ENCODE measurements around the gene TAAR1.
"Not testable (repeated sequence)": the region's sequence is repeated elsewhere in the genome, so short reads cannot be mapped to it uniquely, and the experiment has no call there.

TAAR1 gene

DNA sequence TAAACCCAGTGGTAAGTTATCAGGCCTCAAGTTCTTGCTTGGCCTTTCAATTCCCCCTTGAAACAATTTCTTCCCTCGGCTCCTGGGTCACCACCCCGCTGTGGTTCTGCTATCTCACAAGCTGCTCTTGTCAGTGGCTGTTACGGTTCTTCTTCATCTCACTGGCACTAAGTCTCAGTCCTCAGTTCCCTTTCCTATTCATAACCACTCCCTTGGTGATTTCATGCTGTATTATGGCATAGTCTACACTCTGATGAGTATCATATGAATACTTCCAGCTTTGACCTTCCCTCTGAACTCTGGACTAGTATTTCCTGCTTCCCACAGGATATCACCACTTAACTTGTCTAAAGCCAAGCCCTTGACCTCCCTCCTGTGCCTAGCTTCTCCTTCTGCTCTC is 7.9 kb downstream of the TAAR1 start:
- DNase-seq: no peak

DNA sequence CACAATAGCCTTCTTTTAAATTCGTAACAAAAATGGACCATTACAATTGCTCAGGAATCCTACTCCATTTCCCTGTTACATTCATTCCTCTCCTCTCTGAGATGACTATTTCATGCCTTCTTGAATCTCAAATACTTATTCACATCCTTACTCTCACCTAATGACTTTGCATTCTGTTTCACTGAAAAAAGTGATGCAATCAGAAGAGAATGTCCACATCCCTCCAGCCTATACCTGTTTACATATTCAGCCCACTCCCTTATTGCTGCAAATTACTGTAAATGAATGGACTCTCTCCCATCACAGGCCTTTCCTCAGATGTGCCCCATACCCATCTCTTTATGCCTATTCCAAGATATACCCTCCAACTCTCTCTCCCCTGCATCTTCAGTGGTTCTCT is 8.6 kb downstream of the TAAR1 start:
- DNase-seq: no peak

DNA sequence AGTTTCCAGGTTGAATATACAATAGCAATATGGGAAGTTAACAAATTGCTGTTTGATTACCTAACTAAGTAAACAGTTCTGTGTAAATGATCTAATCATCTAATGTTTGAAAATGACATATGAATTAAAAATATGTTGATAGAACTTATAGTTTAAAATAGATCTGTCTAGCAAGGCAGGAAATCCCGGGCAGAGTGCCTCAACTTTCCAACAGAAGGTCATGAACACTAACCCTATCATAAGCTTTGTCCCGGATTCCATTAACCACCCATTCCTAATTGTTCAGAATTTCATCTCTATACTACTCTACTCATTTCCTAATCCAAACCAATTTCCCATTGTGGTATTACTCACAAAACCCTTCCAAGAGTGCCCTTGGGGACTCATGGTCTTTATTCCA is 10.2 kb downstream of the TAAR1 start:
- no peak for DNase-seq

- DNase-seq: peak in 1 of 2 experiments; percentile 5
These were observed 10.6 kb downstream of the TAAR1 start for GRCh38 chr6:132648356-132648755.

GRCh38 chr6:132643547-132643946 is 15.4 kb downstream of the TAAR1 start:
- no peak for DNase-seq

- DNase-seq: not testable (repeated sequence)
These were observed 21.8 kb downstream of the TAAR1 start for GRCh38 chr6:132637135-132637534.

DNA sequence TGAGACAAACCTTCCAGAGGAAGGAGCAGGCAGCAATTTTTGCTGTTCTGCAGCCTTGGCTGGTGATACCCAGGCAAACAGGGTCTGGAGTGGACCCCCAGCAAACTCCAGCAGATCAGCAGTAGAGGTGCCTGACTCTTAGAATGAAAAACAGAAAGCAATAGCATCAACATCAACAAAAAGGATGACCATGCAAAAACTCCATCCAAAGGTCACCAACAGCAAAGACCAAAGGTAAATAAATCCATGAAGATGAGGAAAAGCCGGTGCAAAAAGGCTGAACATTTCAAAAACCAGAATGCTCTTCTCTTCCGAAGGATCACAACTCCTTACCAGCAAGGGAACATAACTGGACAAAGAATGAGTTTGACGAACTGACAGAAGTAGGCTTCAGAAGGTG is 23.1 kb downstream of the TAAR1 start:
- not testable (repeated sequence) for DNase-seq

GRCh38 chr6:132635288-132635687 is 23.7 kb downstream of the TAAR1 start:
- not testable (repeated sequence) for DNase-seq

DNA sequence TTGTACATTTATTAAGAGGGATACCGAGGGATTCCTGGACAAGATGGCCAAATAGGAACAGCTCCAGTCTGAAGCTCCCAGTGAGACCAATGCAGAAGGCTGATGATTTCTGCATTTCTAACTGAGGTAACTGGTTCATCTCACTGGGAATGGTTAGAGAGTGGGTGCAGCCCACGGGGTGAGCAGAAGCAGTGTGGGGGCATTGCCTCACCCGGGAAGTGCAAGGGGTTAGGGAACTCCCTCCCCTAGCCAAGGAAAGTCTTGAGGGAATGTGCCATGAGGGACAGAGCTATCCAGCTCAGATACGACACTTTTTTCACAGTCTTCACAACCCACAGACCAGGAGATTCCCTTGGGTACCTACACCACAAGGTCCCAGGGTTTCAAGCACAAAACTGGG is 24.2 kb downstream of the TAAR1 start:
- no peak for DNase-seq

DNA sequence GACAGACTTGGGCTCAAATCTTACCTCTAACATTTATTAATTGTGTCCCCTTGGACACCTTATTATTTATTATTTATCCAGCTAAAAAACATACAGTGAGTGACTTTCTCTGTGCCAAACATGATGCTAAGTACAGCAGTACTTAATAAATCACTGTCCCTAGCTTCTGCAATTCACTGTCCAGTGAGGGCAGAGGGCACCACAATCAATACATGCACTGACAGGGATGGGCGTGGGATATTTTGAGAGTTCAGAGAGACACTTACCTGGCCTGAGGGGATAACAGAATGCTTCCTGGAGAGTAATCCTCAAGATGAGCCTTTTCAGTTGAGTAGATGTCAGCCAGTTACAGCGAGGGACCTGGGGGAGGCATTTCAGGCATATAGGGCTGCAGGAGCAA is 25.6 kb downstream of the TAAR1 start:
- DNase-seq: no peak

- DNase-seq: no peak
These were observed 34.8 kb downstream of the TAAR1 start, which contains the start of gene TAAR2 for GRCh38 chr6:132624175-132624574. TAAR2 (minus strand) TSS chr6:132624275; CDS start chr6:132624275, 0 bp downstream.

GRCh38 chr6:132623106-132623845 is 35.7 kb downstream of the TAAR1 start:
- no peak for DNase-seq

DNA sequence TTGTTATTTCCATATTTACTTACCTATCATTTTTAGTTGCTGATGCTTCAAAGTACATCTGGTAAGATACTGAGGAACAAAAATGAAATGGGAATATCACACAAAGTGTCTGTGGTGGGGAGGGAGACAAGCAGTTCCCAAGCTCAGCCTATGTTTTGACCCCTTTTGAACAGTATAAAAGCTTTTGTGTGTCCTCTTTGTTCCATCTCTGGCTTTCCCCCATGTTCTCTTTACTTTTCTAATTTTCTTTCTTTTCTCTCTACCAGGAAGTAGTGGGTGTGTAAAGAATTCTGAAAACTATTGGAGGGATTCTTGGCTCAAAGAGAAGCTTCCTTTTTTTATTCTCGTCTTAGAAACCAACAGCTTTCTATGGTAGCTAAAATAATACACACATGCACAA is 42.3 kb downstream of the TAAR1 start:
- DNase-seq: no peak

DNA sequence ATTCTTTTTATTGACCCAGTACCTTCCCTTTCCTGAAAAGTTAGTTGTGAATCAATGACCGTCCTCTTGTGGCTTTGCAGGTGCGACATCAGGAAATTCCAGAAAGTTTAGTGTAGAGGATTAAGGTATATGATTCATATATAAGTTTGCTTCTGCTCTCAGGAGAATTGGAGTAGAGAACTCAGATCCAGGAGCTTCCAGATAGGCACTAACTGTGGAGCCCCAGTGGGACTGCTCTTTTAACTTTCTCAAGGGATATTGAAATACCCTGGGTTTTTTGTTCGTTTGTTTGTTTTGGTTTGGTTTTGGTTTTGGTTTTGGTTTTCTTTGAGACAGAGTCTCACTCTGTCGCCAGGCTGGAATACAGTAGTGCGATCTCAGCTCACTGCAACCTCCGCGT is 44.4 kb downstream of the TAAR1 start:
- no peak for DNase-seq

GRCh38 chr6:132612449-132613108 is 46.4 kb downstream of the TAAR1 start:
- no peak for DNase-seq

DNA sequence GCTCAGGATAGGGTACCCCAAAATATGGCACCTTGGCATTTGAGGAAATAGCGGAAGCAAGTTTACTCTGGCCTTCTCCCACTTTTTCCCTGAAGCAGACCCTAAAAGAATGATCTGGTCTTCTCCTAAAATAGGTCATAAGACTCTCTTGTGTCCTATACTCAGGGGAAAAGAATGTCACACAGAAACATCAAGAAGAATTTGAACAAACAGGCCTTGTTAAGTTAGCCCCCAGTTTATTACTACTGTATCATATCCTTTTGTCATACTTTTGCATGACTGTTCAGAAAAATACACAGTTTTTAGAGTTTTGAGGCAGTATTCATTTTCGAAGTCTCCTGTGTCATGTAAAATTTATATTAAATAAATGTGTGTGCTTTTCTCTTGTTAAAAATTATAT is 47.4 kb downstream of the TAAR1 start:
- DNase-seq: no peak

GRCh38 chr6:132607544-132608233 is 51.3 kb downstream of the TAAR1 start:
- no peak for DNase-seq

GRCh38 chr6:132604635-132605152 is 54.3 kb downstream of the TAAR1 start:
- DNase-seq: no peak

- not testable (repeated sequence) for DNase-seq
These were observed 58.1 kb downstream of the TAAR1 start for GRCh38 chr6:132600900-132601299.

DNA sequence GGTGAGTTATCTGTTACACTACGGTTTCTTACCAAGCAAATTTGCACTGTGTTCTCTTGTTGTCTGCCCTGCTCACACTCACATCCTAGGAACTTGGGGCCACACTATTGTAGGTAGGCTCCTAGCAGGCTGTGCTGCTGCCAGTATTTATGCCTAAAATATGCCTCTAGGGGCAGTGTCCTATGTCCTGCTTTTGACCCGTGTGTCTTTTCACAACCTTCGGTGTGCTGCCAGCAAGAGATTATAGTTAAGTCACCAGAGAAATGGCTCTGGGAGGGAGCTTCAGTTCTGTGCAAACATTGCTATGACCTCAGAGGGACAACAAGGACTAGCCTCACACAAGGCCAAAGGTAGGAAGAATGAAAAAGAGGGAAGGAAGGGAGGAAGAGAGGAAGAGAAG is 60.5 kb downstream of the TAAR1 start:
- no peak for DNase-seq

DNA sequence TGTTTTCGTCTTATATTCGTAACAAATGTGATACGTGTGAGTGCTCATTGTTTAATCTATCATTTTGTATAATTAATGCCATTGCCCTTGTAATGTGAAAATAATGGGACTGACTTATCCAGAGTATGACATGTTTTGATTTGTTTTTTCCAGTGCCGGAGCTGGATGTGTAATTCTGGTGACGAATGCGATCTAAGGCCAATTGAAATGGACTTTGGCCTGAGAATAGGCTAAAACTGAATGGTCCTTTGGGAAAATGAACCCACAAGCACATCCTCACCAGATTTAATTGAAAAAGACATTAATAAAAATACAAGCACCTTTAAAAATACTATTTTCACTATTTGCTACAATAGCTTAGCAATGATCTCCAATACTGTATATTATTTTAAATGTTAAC is 62.8 kb downstream of the TAAR1 start:
- no peak for DNase-seq

All from activated CD4-positive, alpha-beta T cell treated with anti-CD3 and anti-CD28 coated beads, Interleukin-2, amount 50 U/mL, for 48 hours (primary cell).